Activated naive CD4-positive, alpha-beta T cell treated with anti-CD3 and anti-CD28 coated beads, Interleukin-2, amount 50 U/mL, for 24 hours (primary cell): ENCODE data around the gene COX7A2L.
"Not testable (repeated sequence)": the region's sequence is repeated elsewhere in the genome, so short reads cannot be mapped to it uniquely, and the experiment has no call there.

ENCODE experiments used
- H3K27ac Mint-ChIP-seq: one replicate; pipeline ENCODE4 v1.8.0; 2021; ENCODE audit warnings: mild to moderate bottlenecking, mixed read lengths
- H3K27me3 Mint-ChIP-seq: one replicate; pipeline ENCODE4 v1.8.0; 2021; ENCODE audit warnings: mixed read lengths
- H3K36me3 Mint-ChIP-seq: one replicate; pipeline ENCODE4 v1.8.0; 2021; ENCODE audit warnings: mixed read lengths
- H3K4me1 Mint-ChIP-seq: one replicate; pipeline ENCODE4 v1.8.0; 2021; ENCODE audit warnings: mixed read lengths
- H3K4me3 Mint-ChIP-seq: one replicate; pipeline ENCODE4 v1.8.0; 2021; ENCODE audit warnings: mild to moderate bottlenecking, mixed read lengths
- H3K9me3 Mint-ChIP-seq: one replicate; pipeline ENCODE4 v1.8.0; 2021; ENCODE audit warnings: mixed read lengths

COX7A2L gene

DNA sequence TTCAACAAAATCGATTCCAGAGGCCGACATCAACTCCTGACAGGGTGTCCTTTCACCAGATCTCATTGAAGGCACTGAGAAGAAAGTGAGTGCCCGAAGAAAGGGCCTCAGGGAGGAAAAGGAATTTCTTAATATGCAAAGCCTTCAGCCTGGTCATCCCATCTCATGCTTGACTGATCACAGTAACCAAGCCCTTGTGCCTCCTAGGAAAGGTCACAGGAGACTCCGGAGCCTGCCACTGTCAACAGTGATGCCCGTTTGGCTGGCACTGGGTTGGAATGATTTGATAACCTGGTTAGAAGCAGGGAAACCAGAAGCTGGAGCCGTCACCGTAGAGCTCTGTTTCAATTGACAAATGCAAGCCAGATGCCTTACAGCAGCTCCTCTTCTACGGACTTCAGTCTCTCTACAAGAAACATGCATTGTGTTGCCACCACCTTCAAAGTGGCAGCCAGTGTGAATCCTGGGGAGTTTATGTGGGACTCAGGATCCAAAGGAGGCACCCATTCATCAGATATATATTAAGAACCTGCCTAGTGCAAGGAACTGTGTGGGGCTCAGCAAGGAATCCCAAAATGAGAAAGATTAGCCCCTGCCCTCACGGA is 24.6 kb downstream of the COX7A2L start:
- Mint-ChIP-seq H3K27ac (peak overlapping the region; percentile 79), H3K4me1 (peaks cover 9% of the 10 kb centered on the region), H3K9me3 (no peaks in the 10 kb centered on the region), H3K36me3 (peaks cover 43% of the 10 kb centered on the region), H3K4me3 (no peak overlapping the region), H3K27me3 (no peaks in the 10 kb centered on the region)

GRCh38 chr2:42335514-42336104 is 25.4 kb downstream of the COX7A2L start:
- H3K27ac Mint-ChIP-seq = peak overlapping the region; percentile 62
- no peaks in the 10 kb centered on the region for H3K27me3 Mint-ChIP-seq
- H3K36me3 Mint-ChIP-seq = peaks cover 43% of the 10 kb centered on the region
- H3K4me3 Mint-ChIP-seq = no peak overlapping the region
- H3K9me3 Mint-ChIP-seq = no peaks in the 10 kb centered on the region
- H3K4me1 Mint-ChIP-seq = peaks cover 8% of the 10 kb centered on the region

DNA sequence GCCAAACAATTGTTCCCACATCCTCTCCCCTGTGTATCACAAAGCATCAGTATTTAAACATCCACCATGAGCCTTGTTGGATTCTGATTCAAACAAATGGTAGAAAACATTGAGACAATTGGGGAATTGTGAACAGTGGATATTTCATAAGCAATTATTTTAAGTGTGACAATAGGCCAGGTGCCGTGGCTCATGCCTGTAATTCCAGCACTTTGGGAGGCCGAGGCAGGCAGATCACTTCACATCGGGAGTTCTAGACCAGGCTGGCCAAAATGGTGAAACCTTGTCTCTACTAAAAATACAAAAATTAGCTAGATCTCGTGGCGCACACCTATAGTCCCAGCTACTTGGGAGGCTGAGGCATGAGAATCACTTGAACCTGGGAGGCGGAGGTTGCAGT is 26.2 kb downstream of the COX7A2L start:
- H3K4me3 Mint-ChIP-seq, H3K9me3 Mint-ChIP-seq, H3K27ac Mint-ChIP-seq, H3K27me3 Mint-ChIP-seq, H3K4me1 Mint-ChIP-seq: not testable (repeated sequence)
- H3K36me3 Mint-ChIP-seq = peaks cover 37% of the 10 kb centered on the region

GRCh38 chr2:42334220-42334619 is 26.8 kb downstream of the COX7A2L start:
- Mint-ChIP-seq H3K4me1 (peaks cover 10% of the 10 kb centered on the region), H3K4me3 (no peak overlapping the region), H3K27ac (no peak overlapping the region), H3K36me3 (peaks cover 37% of the 10 kb centered on the region), H3K9me3 (no peaks in the 10 kb centered on the region), H3K27me3 (no peaks in the 10 kb centered on the region)

GRCh38 chr2:42333579-42333978 is 27.4 kb downstream of the COX7A2L start:
- H3K4me3 Mint-ChIP-seq = no peak overlapping the region
- H3K27me3 Mint-ChIP-seq = no peaks in the 10 kb centered on the region
- peaks cover 10% of the 10 kb centered on the region for H3K4me1 Mint-ChIP-seq
- no peaks in the 10 kb centered on the region for H3K9me3 Mint-ChIP-seq
- H3K36me3 Mint-ChIP-seq = peaks cover 35% of the 10 kb centered on the region
- peak overlapping the region; percentile 55 for H3K27ac Mint-ChIP-seq

- no peaks in the 10 kb centered on the region for H3K9me3 Mint-ChIP-seq
- peaks cover 28% of the 10 kb centered on the region for H3K36me3 Mint-ChIP-seq
- H3K27me3 Mint-ChIP-seq = no peaks in the 10 kb centered on the region
- no peak overlapping the region for H3K4me3 Mint-ChIP-seq
- peaks cover 10% of the 10 kb centered on the region for H3K4me1 Mint-ChIP-seq
- peak overlapping the region; percentile 25 for H3K27ac Mint-ChIP-seq
These were observed 28.4 kb downstream of the COX7A2L start for GRCh38 chr2:42332575-42332974.

GRCh38 chr2:42331569-42332284 is 29.3 kb downstream of the COX7A2L start:
- Mint-ChIP-seq H3K27ac (peak overlapping the region; percentile 35), H3K4me1 (peaks cover 10% of the 10 kb centered on the region), H3K4me3 (no peak overlapping the region), H3K27me3 (no peaks in the 10 kb centered on the region), H3K9me3 (no peaks in the 10 kb centered on the region), H3K36me3 (peaks cover 21% of the 10 kb centered on the region)

GRCh38 chr2:42329736-42330135 is 31.3 kb downstream of the COX7A2L start:
- Mint-ChIP-seq H3K9me3 (no peaks in the 10 kb centered on the region), H3K27ac (peak overlapping the region; percentile 51), H3K4me1 (peaks cover 10% of the 10 kb centered on the region), H3K4me3 (no peak overlapping the region), H3K27me3 (no peaks in the 10 kb centered on the region), H3K36me3 (peaks cover 16% of the 10 kb centered on the region)

- H3K4me3 Mint-ChIP-seq = no peak overlapping the region
- H3K9me3 Mint-ChIP-seq = no peaks in the 10 kb centered on the region
- no peak overlapping the region for H3K27ac Mint-ChIP-seq
- H3K27me3 Mint-ChIP-seq = no peaks in the 10 kb centered on the region
- peaks cover 12% of the 10 kb centered on the region for H3K36me3 Mint-ChIP-seq
- H3K4me1 Mint-ChIP-seq = peaks cover 10% of the 10 kb centered on the region
These were observed 32.1 kb downstream of the COX7A2L start for GRCh38 chr2:42328923-42329322.

GRCh38 chr2:42328148-42328833 is 32.7 kb downstream of the COX7A2L start:
- Mint-ChIP-seq H3K4me3 (no peak overlapping the region), H3K36me3 (peaks cover 7% of the 10 kb centered on the region), H3K9me3 (no peaks in the 10 kb centered on the region), H3K27ac (peak overlapping the region; percentile 57), H3K4me1 (peaks cover 10% of the 10 kb centered on the region), H3K27me3 (no peaks in the 10 kb centered on the region)

DNA sequence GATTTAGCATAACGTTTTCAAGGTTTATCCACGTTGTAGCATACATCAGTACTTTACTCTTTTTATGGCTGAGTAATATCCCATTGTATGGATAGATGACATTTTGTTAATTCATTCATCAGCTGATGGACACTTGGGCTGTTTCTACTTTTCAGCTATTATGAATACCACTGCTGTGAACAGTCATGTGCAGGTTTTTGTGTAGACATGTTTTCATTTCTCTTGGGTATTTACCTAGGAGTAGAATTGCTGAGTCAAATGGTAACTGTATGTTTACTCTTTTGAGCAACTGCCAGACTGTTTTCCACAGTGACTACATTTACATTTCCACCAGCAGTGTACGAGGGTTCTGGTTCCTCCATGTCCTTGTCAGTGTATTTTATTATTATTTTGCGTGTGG is 33.9 kb downstream of the COX7A2L start:
- no peak overlapping the region for H3K4me3 Mint-ChIP-seq
- no peaks in the 10 kb centered on the region for H3K27me3 Mint-ChIP-seq
- no peaks in the 10 kb centered on the region for H3K9me3 Mint-ChIP-seq
- peaks cover 2% of the 10 kb centered on the region for H3K36me3 Mint-ChIP-seq
- H3K4me1 Mint-ChIP-seq = peaks cover 14% of the 10 kb centered on the region
- peak overlapping the region; percentile 23 for H3K27ac Mint-ChIP-seq

DNA sequence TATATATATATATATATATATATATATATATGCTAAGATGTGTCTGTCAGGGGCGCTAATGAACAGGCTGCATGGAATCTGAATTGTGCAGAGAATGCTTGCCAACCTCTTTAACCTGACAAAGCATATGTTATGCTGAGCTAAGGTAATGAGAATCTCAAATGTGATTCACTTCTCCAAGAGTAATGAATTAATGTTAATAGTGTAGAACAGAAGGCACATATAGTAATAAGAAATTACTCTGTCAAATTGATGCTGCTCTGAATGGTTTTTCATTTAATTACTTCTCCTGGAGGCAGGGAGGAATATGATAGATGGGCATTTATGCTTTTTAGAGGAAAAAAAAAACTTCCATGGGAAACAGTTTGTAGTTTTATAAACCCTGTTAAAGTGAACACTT is 35.4 kb downstream of the COX7A2L start:
- Mint-ChIP-seq H3K9me3 (no peaks in the 10 kb centered on the region), H3K27ac (peak overlapping the region; percentile 77), H3K36me3 (peaks cover 6% of the 10 kb centered on the region), H3K4me1 (peaks cover 20% of the 10 kb centered on the region), H3K4me3 (no peak overlapping the region), H3K27me3 (no peaks in the 10 kb centered on the region)

- H3K9me3 Mint-ChIP-seq = no peaks in the 10 kb centered on the region
- peaks cover 8% of the 10 kb centered on the region for H3K36me3 Mint-ChIP-seq
- H3K27ac Mint-ChIP-seq = peak overlapping the region; percentile 32
- H3K4me3 Mint-ChIP-seq = no peak overlapping the region
- no peaks in the 10 kb centered on the region for H3K27me3 Mint-ChIP-seq
- peaks cover 18% of the 10 kb centered on the region for H3K4me1 Mint-ChIP-seq
These were observed 36.1 kb downstream of the COX7A2L start for GRCh38 chr2:42324949-42325348.

GRCh38 chr2:42324244-42324643 is 36.8 kb downstream of the COX7A2L start:
- Mint-ChIP-seq H3K4me3 (no peak overlapping the region), H3K27me3 (no peaks in the 10 kb centered on the region), H3K9me3 (no peaks in the 10 kb centered on the region), H3K36me3 (peaks cover 6% of the 10 kb centered on the region), H3K4me1 (peaks cover 14% of the 10 kb centered on the region), H3K27ac (no peak overlapping the region)

DNA sequence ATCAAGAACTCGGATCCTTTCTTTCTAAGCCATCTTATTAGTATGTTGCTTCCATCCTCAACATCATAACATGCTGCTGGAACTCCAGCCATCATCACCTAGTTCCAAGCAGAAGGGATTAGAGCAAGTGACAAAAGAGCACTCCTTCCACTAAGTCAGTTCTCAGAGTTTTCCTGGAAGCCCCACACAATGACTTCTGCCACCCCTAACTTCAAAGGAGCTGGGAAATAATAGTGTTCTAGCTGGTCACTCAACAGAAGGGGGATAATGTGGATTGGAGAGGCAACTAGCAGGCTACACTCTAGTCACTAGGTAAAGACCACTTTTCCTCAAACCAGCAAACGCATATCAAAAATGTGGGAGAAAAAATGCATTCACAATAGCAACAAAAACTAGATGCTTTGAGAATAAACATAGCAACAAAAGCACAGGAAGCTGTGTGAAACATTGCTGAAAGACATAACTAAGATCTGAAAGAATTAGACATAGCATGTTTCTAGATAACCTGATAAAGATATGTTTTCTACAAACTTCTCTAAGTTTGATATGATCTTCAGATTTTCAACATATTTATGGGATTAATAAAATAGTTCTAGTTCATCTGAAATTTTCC is 39.5 kb downstream of the COX7A2L start:
- H3K36me3 Mint-ChIP-seq = peaks cover 12% of the 10 kb centered on the region
- H3K27me3 Mint-ChIP-seq = no peaks in the 10 kb centered on the region
- no peak overlapping the region for H3K4me3 Mint-ChIP-seq
- H3K27ac Mint-ChIP-seq = peak overlapping the region; percentile 60
- no peaks in the 10 kb centered on the region for H3K9me3 Mint-ChIP-seq
- peaks cover 34% of the 10 kb centered on the region for H3K4me1 Mint-ChIP-seq
